Adrenal gland (tissue), 12 donors: ENCODE measurements around the gene NPTXR. TPM values are rescaled to one million over a fixed set of nuclear protein-coding genes. Genes with fewer than 3 reads are reported as not detected.

Experiments
- DNase-seq, 7 donors: peaks; one replicate each; pipeline ENCODE4 v3.0.0-alpha.2; 2019 to 2020
- H3K27ac ChIP-seq, 5 donors: fragments of 200-600 bp; sonication (generic) in 4 of 5; 1 replicate in 3 of 5; 2 replicates in 2 of 5; pipeline versions ENCODE4 v1.5.1 to v1.8.0; 2016 to 2020; ENCODE audit warnings: mild to moderate bottlenecking in 1 of 5
- H3K27me3 ChIP-seq: fragments of 200-600 bp; 2 replicates; pipeline ENCODE4 v1.8.0; 2021
- H3K36me3 ChIP-seq, 2 donors: fragments of 200-600 bp; replicated peaks in 1 of 2; 1 replicate in 1 of 2; 2 replicates in 1 of 2; pipeline versions ENCODE4 v1.5.1 to v1.8.0; 2018 to 2022
- H3K4me1 ChIP-seq, 2 donors: fragments of 200-600 bp; replicated peaks in 1 of 2; 1 replicate in 1 of 2; 2 replicates in 1 of 2; pipeline versions ENCODE4 v1.5.1 to v1.8.0; 2018 to 2021
- H3K4me3 ChIP-seq, 4 donors: fragments of 200-600 bp; sonication (generic) in 3 of 4; one replicate each; pipeline ENCODE4 v1.5.1; 2016 to 2018
- H3K9me3 ChIP-seq, 3 donors: fragments of 200-600 bp; sonication (generic) in 1 of 3; replicated peaks in 1 of 3; 1 replicate in 2 of 3; 2 replicates in 1 of 3; pipeline versions ENCODE4 v1.5.1 to v1.8.0; 2016 to 2021
- POLR2A ChIP-seq, 2 donors: fragments of 450-650 bp; IDR thresholded peaks; one replicate each; pipeline ENCODE4 v1.6.1; 2017; ENCODE audit warnings: antibody characterized with exemption in 2 of 2, mild to moderate bottlenecking in 2 of 2, moderate library complexity in 1 of 2
- WGBS, 4 donors: extraction: QIAGEN DNeasy Blood & Tissue Kit in 2 of 4; methylation state at CpG; one replicate each; pipeline versions ENCODE4 v1.1.5 to v1.1.7; 2013 to 2017; 5-methylcytosine and 5-hydroxymethylcytosine counted together
- intact Hi-C, 2 donors: fragments of 100-400 bp; cut with DNase I; formaldehyde crosslinking; loops; one replicate each; pipeline versions ENCODE4 v1.14.1 to v1.15.0; 2022 to 2023
- polyA plus RNA-seq, 3 donors: library from polyadenylated mRNA; stranded (reverse); fragments of 200-250 nt in 2 of 3; fragments of 350-450 nt in 1 of 3; fragmentation: Illumina TruSeq in 1 of 3; extraction: RNeasy Lipid Tissue Mini Kit (QIAGEN cat#74804) in 1 of 3; gene quantifications; one replicate each; pipeline ENCODE4 v1.2.3, GENCODE V29; 2013 to 2014
- total RNA-seq, 9 donors: library from RNA; depleted of rRNA in 4 of 9; stranded (reverse); fragments of >200 nt in 4 of 9; fragments of 120-200 nt in 1 of 9; fragmentation: NEBNext Ultra II Directional in 1 of 9; extraction: Animal tissue kit (Norgen Biotek cat#: 25700) in 1 of 9; gene quantifications; one replicate each; pipeline versions ENCODE4 v1.1.0 to v1.2.4, GENCODE V29; 2013 to 2023
- TF ChIP-seq, protein P1 (sequence below), 6 experiments: fragments of 450-650 bp in 4 of 6; fragments of 200-600 bp in 2 of 6; sonication (generic) in 1 of 6; IDR thresholded peaks; 1 replicate in 5 of 6; 2 replicates in 1 of 6; pipeline versions ENCODE4 v1.5.1 to v1.8.0; 2016 to 2021; ENCODE audit warnings: antibody characterized with exemption in 6 of 6, mild to moderate bottlenecking in 2 of 6, moderate library complexity in 1 of 6
- donor health status: healthy with polysubstance abuse.
- donor health status: Bipolar disorder and iron deficiency.
- donor health status: DM: yes; HTN: yes; CAD: no.
- donor health status: DM: no; HTN: no; CAD: no.
- donor health status: DM: no; HTN: no; CAD: no.
- donor health status: DM: yes; HTN: yes; CAD: no.

The NPTXR gene
- total and polyA plus RNA-seq, 12 donors, result 1.2 to 26.9 (median 10.5) TPM

DNA sequence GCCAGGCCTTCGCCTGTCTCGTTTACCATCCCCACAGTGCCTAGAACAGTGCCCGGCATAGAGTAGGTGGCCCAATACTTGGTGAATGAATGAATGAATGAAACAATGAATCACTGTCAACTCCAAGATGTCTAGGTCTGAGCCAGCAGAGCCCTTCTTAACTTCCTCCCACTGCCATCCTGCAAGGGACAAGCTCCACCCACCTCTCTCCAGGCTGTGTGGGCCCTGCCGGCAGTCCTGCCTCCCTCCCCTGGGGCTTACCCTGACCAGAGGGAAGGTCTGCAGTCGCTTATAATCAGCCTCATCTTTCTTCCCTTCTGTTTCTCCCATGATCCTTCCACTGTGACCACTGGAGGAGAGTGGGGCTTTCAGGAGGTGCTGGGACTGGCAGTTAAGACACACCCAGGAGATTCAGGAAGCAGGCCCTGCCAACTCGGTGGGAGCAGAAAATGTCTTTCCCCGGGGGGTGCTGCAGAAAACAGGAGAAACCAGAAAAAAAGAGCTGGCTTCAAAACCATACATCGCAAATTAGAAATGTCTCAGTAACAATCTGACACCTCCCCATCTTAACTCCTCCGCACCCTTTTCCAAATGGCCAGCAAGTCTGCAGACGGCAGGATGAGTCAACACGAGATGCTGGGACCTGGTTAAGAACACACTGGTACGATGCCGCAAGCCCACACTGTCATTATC is 61.3 kb downstream of the NPTXR start:
- Histone ChIP-seq H3K9me3 (no peaks in the 10 kb centered on the region), H3K4me1 (peaks cover 22 to 32% of the 10 kb centered on the region in 2 donors), H3K27ac (no peak overlapping the region), H3K36me3 (peaks cover 0 to 6% of the 10 kb centered on the region in 2 donors), H3K27me3 (no peaks in the 10 kb centered on the region), H3K4me3 (no peak overlapping the region)
- 73 to 77% (median 75%) methylated on average over 13 of the region's 13 CpGs for WGBS, 4 donors
- DNase-seq, result no peak
- TF ChIP-seq POLR2A (IDR thresholded peaks at IDR 0.05), result no peak
- TF ChIP-seq, protein P1, sequence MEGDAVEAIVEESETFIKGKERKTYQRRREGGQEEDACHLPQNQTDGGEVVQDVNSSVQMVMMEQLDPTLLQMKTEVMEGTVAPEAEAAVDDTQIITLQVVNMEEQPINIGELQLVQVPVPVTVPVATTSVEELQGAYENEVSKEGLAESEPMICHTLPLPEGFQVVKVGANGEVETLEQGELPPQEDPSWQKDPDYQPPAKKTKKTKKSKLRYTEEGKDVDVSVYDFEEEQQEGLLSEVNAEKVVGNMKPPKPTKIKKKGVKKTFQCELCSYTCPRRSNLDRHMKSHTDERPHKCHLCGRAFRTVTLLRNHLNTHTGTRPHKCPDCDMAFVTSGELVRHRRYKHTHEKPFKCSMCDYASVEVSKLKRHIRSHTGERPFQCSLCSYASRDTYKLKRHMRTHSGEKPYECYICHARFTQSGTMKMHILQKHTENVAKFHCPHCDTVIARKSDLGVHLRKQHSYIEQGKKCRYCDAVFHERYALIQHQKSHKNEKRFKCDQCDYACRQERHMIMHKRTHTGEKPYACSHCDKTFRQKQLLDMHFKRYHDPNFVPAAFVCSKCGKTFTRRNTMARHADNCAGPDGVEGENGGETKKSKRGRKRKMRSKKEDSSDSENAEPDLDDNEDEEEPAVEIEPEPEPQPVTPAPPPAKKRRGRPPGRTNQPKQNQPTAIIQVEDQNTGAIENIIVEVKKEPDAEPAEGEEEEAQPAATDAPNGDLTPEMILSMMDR (IDR thresholded peaks at IDR 0.05), result no peak
- intact Hi-C loops, result no loop called here

DNA sequence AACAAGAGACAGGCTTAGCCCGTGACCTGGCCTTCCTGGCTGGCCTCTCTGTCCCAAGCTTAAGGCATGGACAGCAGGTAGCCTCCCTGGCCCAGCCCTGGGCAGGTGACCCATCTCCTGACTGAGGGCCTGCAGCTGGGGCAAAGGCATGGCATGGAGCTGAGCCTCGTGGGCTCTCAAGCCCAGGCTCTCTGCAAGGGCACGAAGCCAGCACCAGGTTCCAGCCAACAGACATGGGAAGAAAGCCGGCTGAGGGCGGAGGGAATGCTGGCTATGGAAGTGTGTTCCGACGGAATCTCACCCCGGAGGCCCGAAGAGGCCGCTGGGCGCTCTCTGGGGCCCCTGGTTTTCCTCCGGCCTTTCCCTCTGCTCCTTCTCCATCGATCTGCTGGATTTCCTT is 62.8 kb downstream of the NPTXR start:
- TF ChIP-seq, protein P1 (IDR thresholded peaks at IDR 0.05), result no peak
- TF ChIP-seq POLR2A (IDR thresholded peaks at IDR 0.05), result no peak
- intact Hi-C loops, result no loop called here
- no peaks in the 10 kb centered on the region for H3K9me3 ChIP-seq
- H3K27ac ChIP-seq, result no peak overlapping the region
- H3K36me3 ChIP-seq, result peaks cover 0 to 6% of the 10 kb centered on the region in 2 donors
- H3K4me3 ChIP-seq, result no peak overlapping the region
- DNase-seq, result no peak
- H3K4me1 ChIP-seq, result peaks cover 9 to 17% of the 10 kb centered on the region in 2 donors
- WGBS, 4 donors, result 90 to 96% (median 94%) methylated on average over 12 to 13 of the region's 13 CpGs
- no peaks in the 10 kb centered on the region for H3K27me3 ChIP-seq

DNA sequence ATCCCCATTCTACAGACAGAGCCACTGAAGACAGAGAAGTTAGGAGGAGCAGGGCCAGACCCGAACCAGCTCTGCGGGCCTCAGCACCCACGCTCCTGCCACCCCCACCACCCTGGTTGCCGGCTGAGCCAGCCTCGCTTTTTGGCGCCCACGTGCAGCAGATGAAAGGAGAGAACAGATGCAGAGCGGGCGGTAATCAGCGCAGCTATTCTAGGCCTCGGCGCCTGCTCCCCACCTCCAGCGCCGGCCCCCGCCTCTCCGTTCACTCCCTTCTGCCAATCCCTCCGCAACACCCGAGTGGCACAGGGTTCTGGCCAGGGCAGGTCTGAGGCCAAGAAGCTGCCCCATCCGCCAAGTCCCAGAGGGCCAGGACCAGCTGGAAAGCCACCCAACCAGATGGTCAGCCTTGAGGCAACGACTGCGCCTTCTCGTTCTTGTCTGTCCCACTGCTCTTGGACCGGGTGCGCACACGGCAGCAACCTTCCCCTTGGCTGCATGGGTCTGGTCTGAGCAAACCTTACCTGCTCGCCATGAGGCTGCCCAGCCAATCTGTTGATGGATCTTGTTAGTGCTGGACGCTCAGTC is 66.6 kb downstream of the NPTXR start:
- 91 to 96% (median 95%) methylated on average over 19 to 27 of the region's 27 CpGs for WGBS, 4 donors
- Histone ChIP-seq H3K9me3 (no peaks in the 10 kb centered on the region), H3K27ac (no peak overlapping the region), H3K4me1 (no peaks in the 10 kb centered on the region), H3K27me3 (no peaks in the 10 kb centered on the region), H3K4me3 (no peak overlapping the region), H3K36me3 (peaks cover 0 to 6% of the 10 kb centered on the region in 2 donors)
- DNase-seq, result no peak
- TF ChIP-seq, protein P1 (IDR thresholded peaks at IDR 0.05), result no peak
- no peak for TF ChIP-seq POLR2A (IDR thresholded peaks at IDR 0.05)
- intact Hi-C loops, result loop anchor here (10.0 kb wide), 3 partner anchors 68 to 228 kb away; partner anchors contain the start of gene NPTXR (in 1 of the 2)

DNA sequence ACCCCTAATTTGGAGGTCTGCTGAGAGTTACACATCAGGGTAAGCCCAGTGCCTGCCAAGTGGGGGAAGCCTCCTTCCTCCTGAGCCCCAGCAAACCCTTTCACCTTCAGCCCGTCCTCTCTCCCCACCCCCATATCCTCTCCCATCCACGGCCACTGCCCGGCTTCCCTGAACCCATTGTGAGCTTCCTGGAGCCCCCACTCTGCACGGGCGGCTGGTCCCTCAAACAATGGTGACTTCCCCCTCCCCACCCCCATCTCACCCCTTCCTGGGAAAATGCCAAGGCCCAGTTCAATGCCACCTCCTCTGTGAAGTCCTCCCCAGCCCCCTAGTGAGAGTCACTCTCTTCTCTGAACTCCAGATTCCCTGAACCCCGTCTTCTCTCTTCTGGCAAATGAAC is 67.7 kb downstream of the NPTXR start:
- TF ChIP-seq, protein P1 (IDR thresholded peaks at IDR 0.05), result no peak
- TF ChIP-seq POLR2A (IDR thresholded peaks at IDR 0.05), result no peak
- H3K36me3 ChIP-seq, result peaks cover 0 to 5% of the 10 kb centered on the region in 2 donors
- H3K27ac ChIP-seq, result no peak overlapping the region
- no peak for DNase-seq
- intact Hi-C loops, result loop anchor here (10.0 kb wide), 3 partner anchors 69 to 229 kb away; partner anchors contain the start of gene NPTXR (in 1 of the 2)
- no peak overlapping the region for H3K4me3 ChIP-seq
- 58 to 71% (median 60%) methylated on average over 6 of the region's 6 CpGs for WGBS, 4 donors
- no peaks in the 10 kb centered on the region for H3K4me1 ChIP-seq
- H3K27me3 ChIP-seq, result no peaks in the 10 kb centered on the region
- no peaks in the 10 kb centered on the region for H3K9me3 ChIP-seq
